Activated CD8-positive, alpha-beta memory T cell treated with anti-CD3 and anti-CD28 coated beads, Interleukin-2, amount 50 U/mL, for 1 hour (primary cell): ENCODE results near the gene TNK1.

Experiments
- DNase-seq: peaks from one replicate; pipeline ENCODE4 v3.0.0-alpha.2; 2020; ENCODE audit errors: extremely low read depth

The TNK1 gene

GRCh38 chr17:7391307-7391706, 10.4 kb downstream of the TNK1 start:
- no peak for DNase-seq

GRCh38 chr17:7392696-7393612, 12.1 kb downstream of the TNK1 start:
- no peak for DNase-seq

GRCh38 chr17:7393613-7394451, 12.9 kb downstream of the TNK1 start:
- DNase-seq: no peak

- DNase-seq: no peak
Observed at GRCh38 chr17:7394452-7395191, 13.7 kb downstream of the TNK1 start, which contains the start of gene PLSCR3. Gene PLSCR3, minus strand, starts transcription at chr17:7394525. Its CDS starts 415 bp downstream, at chr17:7394110.

GRCh38 chr17:7396147-7396546, 15.3 kb downstream of the TNK1 start:
- no peak for DNase-seq

- no peak for DNase-seq
Observed at GRCh38 chr17:7398612-7399011, 17.7 kb downstream of the TNK1 start.

- no peak for DNase-seq
Observed at GRCh38 chr17:7403043-7403726, 22.3 kb downstream of the TNK1 start.

- no peak for DNase-seq
Observed at GRCh38 chr17:7403727-7403976, 22.8 kb downstream of the TNK1 start.

- peak; percentile 90 for DNase-seq
Observed at GRCh38 chr17:7403977-7404736, 23.3 kb downstream of the TNK1 start, which contains the start of gene TMEM256. Gene TMEM256, minus strand, starts transcription at chr17:7404097. Its CDS starts 13 bp downstream, at chr17:7404084.

- DNase-seq: no peak
Observed at GRCh38 chr17:7404737-7405349, 24.0 kb downstream of the TNK1 start.

GRCh38 chr17:7405350-7406234, 24.7 kb downstream of the TNK1 start:
- DNase-seq: no peak

GRCh38 chr17:7406235-7406825, 25.4 kb downstream of the TNK1 start:
- DNase-seq: no peak

GRCh38 chr17:7407082-7407481, 26.2 kb downstream of the TNK1 start:
- DNase-seq: no peak

GRCh38 chr17:7407485-7408251, 26.8 kb downstream of the TNK1 start, which contains the start of gene NLGN2:
Gene NLGN2, plus strand, starts transcription at chr17:7407845. Its CDS starts 411 bp downstream, at chr17:7408256.
- no peak for DNase-seq

- no peak for DNase-seq
Observed at GRCh38 chr17:7408252-7408727, 27.4 kb downstream of the TNK1 start.

- no peak for DNase-seq
Observed at GRCh38 chr17:7408863-7409262, 28.0 kb downstream of the TNK1 start.

GRCh38 chr17:7409716-7410115, 28.8 kb downstream of the TNK1 start:
- DNase-seq: no peak
